ENCODE data around the gene GPR141.

DNA sequence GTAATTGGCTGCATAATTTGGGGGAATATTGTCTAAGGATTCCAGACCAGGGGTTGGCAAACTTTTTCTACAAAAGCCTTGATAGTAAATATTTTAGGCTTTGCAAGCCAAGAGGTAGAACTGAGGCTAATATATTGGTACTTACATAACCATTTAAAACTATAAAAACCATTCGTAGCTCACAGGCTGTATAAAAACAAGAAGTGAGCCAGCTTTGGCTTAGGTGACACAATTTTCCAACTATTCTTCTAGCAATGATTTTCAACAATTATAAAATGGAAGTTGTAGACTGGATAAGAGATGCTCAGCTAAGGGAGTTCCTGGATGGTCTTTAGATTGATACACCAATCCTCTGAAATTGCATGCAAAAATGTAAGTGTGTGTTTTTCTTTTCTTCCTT is 1.4 kb downstream of the GPR141 start:
- TF ChIP-seq CTCF (IDR thresholded peaks at IDR 0.05; ENCODE audit: borderline replicate concordance, extremely low read depth, low read length, poor library complexity, severe bottlenecking): no peak
- no peak for TF ChIP-seq EZH2 (IDR thresholded peaks at IDR 0.05; ENCODE audit: borderline replicate concordance, low read depth, low read length, severe bottlenecking)

All from DND-41 (cell line).